ENCODE results near the gene IL12RB2. TPM values are rescaled to one million over a fixed set of nuclear protein-coding genes. Genes with fewer than 3 reads are reported as not detected.

The IL12RB2 gene
- total RNA-seq, 2 experiments from 2014 or later, result 0.98 to 1.2 TPM

GRCh38 chr1:67427465-67427864 lies 119.8 kb downstream of the IL12RB2 start:
- Histone ChIP-seq H3K4me1 (ENCODE audit: insufficient read depth, low read length) (peaks cover 11% of the 10 kb centered on the region), H3K36me3 (ENCODE audit: insufficient read depth, low read length) (peaks cover 42% of the 10 kb centered on the region), H3K27me3 (ENCODE audit: control insufficient read depth in 1 of 2, insufficient read depth in 2 of 2, low read length in 2 of 2) (no peaks in the 10 kb centered on the region), H3K9me3 (ENCODE audit: control insufficient read depth in 1 of 2, insufficient read depth in 1 of 2, low read length in 2 of 2) (no peaks in the 10 kb centered on the region), H3K27ac (ENCODE audit: low read depth in 1 of 2, low read length in 2 of 2) (no peak overlapping the region), H3K4me3 (ENCODE audit: low read length) (peak overlapping the region; percentile 97)
- DNase-seq (no peak), ATAC-seq (ENCODE audit: poor library complexity) (no peak)
- H3K27me3 Mint-ChIP-seq, result no peaks in the 10 kb centered on the region
- H3K9me3 Mint-ChIP-seq, result no peaks in the 10 kb centered on the region
- ChIA-PET CTCF (no interaction called here), POLR2A (interaction anchor here (1.9 to 3.3 kb wide), 3 partner anchors 8 to 21 kb away, joined by 6 to 24 read pairs (median 11); no protein-coding TSS in a partner anchor)
- H3K4me3 Mint-ChIP-seq, result peak overlapping the region; percentile 97
- peaks cover 83% of the 10 kb centered on the region for H3K36me3 Mint-ChIP-seq (ENCODE audit: low read depth)
- TF ChIP-seq CTCF (IDR thresholded peaks at IDR 0.05), result no peak
- intact Hi-C loops (cut with DNase I, micrococcal nuclease), result loop anchor here in 1 of 2 experiments (2.0 to 5.0 kb wide), 2 partner anchors 15 to 375 kb away; partner anchors contain the start of gene SLC35D1
- peak overlapping the region; percentile 94 for H3K27ac Mint-ChIP-seq
- peaks cover 70% of the 10 kb centered on the region for H3K4me1 Mint-ChIP-seq (ENCODE audit: low read depth)

DNA sequence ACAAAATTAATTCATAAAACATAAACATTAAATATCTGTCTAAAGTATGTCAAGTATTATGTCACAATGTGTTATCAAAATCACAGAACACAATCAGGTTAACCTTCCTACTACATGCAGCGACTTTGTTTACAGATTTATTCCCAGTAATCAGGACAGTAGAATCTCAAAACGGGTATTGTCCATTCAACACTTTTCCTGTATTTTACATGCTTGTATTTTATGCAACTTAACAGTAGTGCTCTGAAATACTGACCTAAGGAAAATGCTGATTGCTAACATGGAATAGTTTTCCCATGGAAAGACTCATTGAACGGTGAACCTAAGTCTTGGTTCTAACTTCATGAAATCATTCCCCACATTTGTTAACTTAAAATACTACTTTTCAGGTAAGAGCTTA lies 120.3 kb downstream of the IL12RB2 start:
- TF ChIP-seq CTCF (IDR thresholded peaks at IDR 0.05), result no peak
- Mint-ChIP-seq H3K9me3 (no peaks in the 10 kb centered on the region), H3K27me3 (no peaks in the 10 kb centered on the region), H3K4me1 (ENCODE audit: low read depth) (peaks cover 70% of the 10 kb centered on the region), H3K27ac (peak overlapping the region; percentile 94), H3K4me3 (peak overlapping the region; percentile 97), H3K36me3 (ENCODE audit: low read depth) (peaks cover 78% of the 10 kb centered on the region)
- peaks cover 11% of the 10 kb centered on the region for H3K4me1 ChIP-seq (ENCODE audit: insufficient read depth, low read length)
- ATAC-seq (ENCODE audit: poor library complexity) (no peak), DNase-seq (no peak)
- H3K36me3 ChIP-seq (ENCODE audit: insufficient read depth, low read length), result peaks cover 37% of the 10 kb centered on the region
- CTCF ChIA-PET, result no interaction called here
- intact Hi-C loops (cut with DNase I, micrococcal nuclease), result loop anchor here in 1 of 2 experiments (2.0 to 5.0 kb wide), 2 partner anchors 15 to 376 kb away; partner anchors contain the start of gene SLC35D1
- H3K4me3 ChIP-seq (ENCODE audit: low read length), result peak overlapping the region; percentile 97
- H3K27me3 ChIP-seq (ENCODE audit: control insufficient read depth in 1 of 2, insufficient read depth in 2 of 2, low read length in 2 of 2), result no peaks in the 10 kb centered on the region
- POLR2A ChIA-PET, result interaction anchor here (1.9 to 3.7 kb wide), 5 partner anchors 8 to 374 kb away, joined by 6 to 26 read pairs (median 13); partner anchors contain the start of genes GADD45A and SLC35D1
- no peaks in the 10 kb centered on the region for H3K9me3 ChIP-seq (ENCODE audit: control insufficient read depth in 1 of 2, insufficient read depth in 1 of 2, low read length in 2 of 2)
- no peak overlapping the region for H3K27ac ChIP-seq (ENCODE audit: low read depth in 1 of 2, low read length in 2 of 2)

DNA sequence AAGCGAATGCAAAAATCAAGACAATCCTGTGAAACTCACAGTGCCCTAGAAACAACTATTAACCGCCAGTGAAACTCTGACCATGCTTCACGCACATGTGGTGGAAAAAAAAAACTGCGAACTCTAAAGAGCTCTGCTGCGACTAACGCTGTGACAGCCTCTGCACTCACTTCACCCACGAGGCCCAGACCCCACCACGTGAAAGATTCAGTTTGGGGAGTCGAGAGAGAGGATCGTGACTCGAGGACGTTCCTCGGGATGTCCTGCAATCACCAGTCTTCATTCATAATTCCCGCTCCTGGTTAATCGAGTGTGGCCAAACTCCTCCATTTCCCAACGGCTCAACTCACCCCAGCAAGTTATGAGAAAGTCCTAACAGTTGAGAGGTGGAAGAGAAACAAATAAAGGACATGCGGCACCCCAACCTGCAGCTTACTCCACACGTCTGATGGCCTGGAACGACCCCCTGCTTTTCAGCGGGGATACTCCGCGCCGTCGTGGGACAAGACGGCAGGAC lies 121.4 kb downstream of the IL12RB2 start:
- POLR2A ChIA-PET, result interaction anchor here (0.6 to 3.7 kb wide), 10 partner anchors 9 to 504 kb away, joined by 3 to 26 read pairs (median 8); partner anchors contain the start of genes DNAI4, GADD45A, MIER1 and SLC35D1
- H3K36me3 ChIP-seq (ENCODE audit: insufficient read depth, low read length), result peaks cover 25% of the 10 kb centered on the region
- peak overlapping the region; percentile 66 to 84 for H3K27ac ChIP-seq (ENCODE audit: low read depth in 1 of 2, low read length in 2 of 2)
- no peak for ATAC-seq (ENCODE audit: poor library complexity)
- no peaks in the 10 kb centered on the region for H3K27me3 ChIP-seq (ENCODE audit: control insufficient read depth in 1 of 2, insufficient read depth in 2 of 2, low read length in 2 of 2)
- H3K9me3 ChIP-seq (ENCODE audit: control insufficient read depth in 1 of 2, insufficient read depth in 1 of 2, low read length in 2 of 2), result no peaks in the 10 kb centered on the region
- Mint-ChIP-seq H3K27me3 (no peaks in the 10 kb centered on the region), H3K9me3 (no peaks in the 10 kb centered on the region), H3K36me3 (ENCODE audit: low read depth) (peaks cover 67% of the 10 kb centered on the region), H3K4me3 (peak overlapping the region; percentile 97), H3K27ac (peak overlapping the region; percentile 94), H3K4me1 (ENCODE audit: low read depth) (peaks cover 71% of the 10 kb centered on the region)
- no peak for TF ChIP-seq CTCF (IDR thresholded peaks at IDR 0.05)
- H3K4me1 ChIP-seq (ENCODE audit: insufficient read depth, low read length), result peaks cover 11% of the 10 kb centered on the region
- intact Hi-C loops (cut with DNase I, micrococcal nuclease), result loop anchor here in 1 of 2 experiments (5.0 kb wide), 1 partner anchor 377 kb away; the partner anchor contains the start of gene SLC35D1
- DNase-seq, result peak in 9 of 14 experiments; percentile 1 to 59 (median 27)
- H3K4me3 ChIP-seq (ENCODE audit: low read length), result peak overlapping the region; percentile 97
- CTCF ChIA-PET, result interaction anchor here (0.7 to 1.2 kb wide), 2 partner anchors 71 to 388 kb away, joined by 3 read pairs; no protein-coding TSS in a partner anchor

Data from CD4-positive, alpha-beta T cell (primary cell).